Activated naive CD8-positive, alpha-beta T cell treated with anti-CD3 and anti-CD28 coated beads for 36 hours (primary cell): ENCODE measurements around the gene BANF2. TPM values are rescaled to one million over a fixed set of nuclear protein-coding genes. Genes with fewer than 3 reads are reported as not detected.

Source experiments
- DNase-seq: peaks from one replicate; pipeline ENCODE4 v3.0.0; 2021
- H3K27ac Mint-ChIP-seq: one replicate; pipeline ENCODE4 v1.8.0; 2022; ENCODE audit warnings: mild to moderate bottlenecking, moderate library complexity, mixed read lengths
- H3K27me3 Mint-ChIP-seq: one replicate; pipeline ENCODE4 v1.8.0; 2022; ENCODE audit warnings: mild to moderate bottlenecking, mixed read lengths
- H3K36me3 Mint-ChIP-seq: one replicate; pipeline ENCODE4 v1.8.0; 2021; ENCODE audit warnings: mild to moderate bottlenecking, mixed read lengths
- H3K4me1 Mint-ChIP-seq: one replicate; pipeline ENCODE4 v1.8.0; 2021; ENCODE audit warnings: mixed read lengths
- H3K4me3 Mint-ChIP-seq: one replicate; pipeline ENCODE4 v1.8.0; 2022; ENCODE audit warnings: mild to moderate bottlenecking, moderate library complexity, mixed read lengths
- H3K9me3 Mint-ChIP-seq: one replicate; pipeline ENCODE4 v1.8.0; 2022; ENCODE audit warnings: mixed read lengths
- total RNA-seq, 2 experiments: library from RNA; stranded (reverse); gene quantifications; one replicate each; pipeline ENCODE4 v1.2.3, GENCODE V29; 2021

Gene BANF2
- total RNA-seq, 2 experiments from 2014 or later = not detected

- no peak for DNase-seq
- H3K4me1 Mint-ChIP-seq = no peaks in the 10 kb centered on the region
- H3K9me3 Mint-ChIP-seq = no peaks in the 10 kb centered on the region
- no peak overlapping the region for H3K4me3 Mint-ChIP-seq
- no peaks in the 10 kb centered on the region for H3K36me3 Mint-ChIP-seq
- H3K27ac Mint-ChIP-seq = no peak overlapping the region
- peaks cover 18% of the 10 kb centered on the region for H3K27me3 Mint-ChIP-seq
Observed at GRCh38 chr20:17725094-17725835, 25.5 kb downstream of the BANF2 start.

- Mint-ChIP-seq H3K27me3 (peaks cover 15% of the 10 kb centered on the region), H3K9me3 (no peaks in the 10 kb centered on the region), H3K27ac (no peak overlapping the region), H3K36me3 (no peaks in the 10 kb centered on the region), H3K4me3 (no peak overlapping the region), H3K4me1 (no peaks in the 10 kb centered on the region)
- DNase-seq = no peak
Observed at GRCh38 chr20:17726902-17727301, 27.1 kb downstream of the BANF2 start.

GRCh38 chr20:17727351-17727750, 27.6 kb downstream of the BANF2 start:
- Mint-ChIP-seq H3K4me3 (no peak overlapping the region), H3K36me3 (no peaks in the 10 kb centered on the region), H3K27ac (no peak overlapping the region), H3K9me3 (no peaks in the 10 kb centered on the region), H3K4me1 (no peaks in the 10 kb centered on the region), H3K27me3 (peaks cover 13% of the 10 kb centered on the region)
- no peak for DNase-seq

GRCh38 chr20:17728074-17728473, 28.3 kb downstream of the BANF2 start:
- Mint-ChIP-seq H3K9me3 (no peaks in the 10 kb centered on the region), H3K27ac (no peak overlapping the region), H3K4me1 (no peaks in the 10 kb centered on the region), H3K4me3 (no peak overlapping the region), H3K36me3 (no peaks in the 10 kb centered on the region), H3K27me3 (peaks cover 7% of the 10 kb centered on the region)
- DNase-seq = no peak

- Mint-ChIP-seq H3K27ac (no peak overlapping the region), H3K36me3 (no peaks in the 10 kb centered on the region), H3K9me3 (no peaks in the 10 kb centered on the region), H3K4me1 (no peaks in the 10 kb centered on the region), H3K27me3 (peaks cover 2% of the 10 kb centered on the region), H3K4me3 (no peak overlapping the region)
- no peak for DNase-seq
Observed at GRCh38 chr20:17730071-17730470, 30.3 kb downstream of the BANF2 start.

- Mint-ChIP-seq H3K4me3 (no peak overlapping the region), H3K36me3 (no peaks in the 10 kb centered on the region), H3K9me3 (no peaks in the 10 kb centered on the region), H3K27ac (no peak overlapping the region), H3K4me1 (no peaks in the 10 kb centered on the region), H3K27me3 (peaks cover 2% of the 10 kb centered on the region)
- no peak for DNase-seq
Observed at GRCh38 chr20:17731233-17731632, 31.5 kb downstream of the BANF2 start.

- Mint-ChIP-seq H3K4me1 (no peaks in the 10 kb centered on the region), H3K27ac (no peak overlapping the region), H3K27me3 (peaks cover 7% of the 10 kb centered on the region), H3K9me3 (no peaks in the 10 kb centered on the region), H3K36me3 (no peaks in the 10 kb centered on the region), H3K4me3 (no peak overlapping the region)
- no peak for DNase-seq
Observed at GRCh38 chr20:17732907-17733521, 33.2 kb downstream of the BANF2 start.

- Mint-ChIP-seq H3K9me3 (no peaks in the 10 kb centered on the region), H3K4me1 (no peaks in the 10 kb centered on the region), H3K36me3 (no peaks in the 10 kb centered on the region), H3K27me3 (peaks cover 7% of the 10 kb centered on the region), H3K4me3 (no peak overlapping the region), H3K27ac (no peak overlapping the region)
- no peak for DNase-seq
Observed at GRCh38 chr20:17733767-17734304, 34.1 kb downstream of the BANF2 start.

- H3K27me3 Mint-ChIP-seq = peaks cover 7% of the 10 kb centered on the region
- no peaks in the 10 kb centered on the region for H3K4me1 Mint-ChIP-seq
- H3K4me3 Mint-ChIP-seq = no peak overlapping the region
- no peaks in the 10 kb centered on the region for H3K36me3 Mint-ChIP-seq
- DNase-seq = no peak
- no peak overlapping the region for H3K27ac Mint-ChIP-seq
- no peaks in the 10 kb centered on the region for H3K9me3 Mint-ChIP-seq
Observed at GRCh38 chr20:17734374-17734773, 34.6 kb downstream of the BANF2 start.

GRCh38 chr20:17735206-17735804, 35.5 kb downstream of the BANF2 start:
- no peak for DNase-seq
- Mint-ChIP-seq H3K4me3 (no peak overlapping the region), H3K4me1 (no peaks in the 10 kb centered on the region), H3K9me3 (no peaks in the 10 kb centered on the region), H3K27me3 (peaks cover 7% of the 10 kb centered on the region), H3K36me3 (no peaks in the 10 kb centered on the region), H3K27ac (no peak overlapping the region)

GRCh38 chr20:17735959-17736621, 36.3 kb downstream of the BANF2 start:
- Mint-ChIP-seq H3K4me1 (no peaks in the 10 kb centered on the region), H3K36me3 (no peaks in the 10 kb centered on the region), H3K4me3 (no peak overlapping the region), H3K9me3 (no peaks in the 10 kb centered on the region), H3K27ac (no peak overlapping the region), H3K27me3 (peaks cover 4% of the 10 kb centered on the region)
- DNase-seq = no peak

GRCh38 chr20:17738154-17738553, 38.4 kb downstream of the BANF2 start:
- Mint-ChIP-seq H3K9me3 (no peaks in the 10 kb centered on the region), H3K4me1 (no peaks in the 10 kb centered on the region), H3K27me3 (peaks cover 4% of the 10 kb centered on the region)

GRCh38 chr20:17741220-17741619, 41.5 kb downstream of the BANF2 start:
- Mint-ChIP-seq H3K27me3 (peaks cover 4% of the 10 kb centered on the region), H3K4me3 (no peak overlapping the region), H3K9me3 (no peaks in the 10 kb centered on the region), H3K4me1 (no peaks in the 10 kb centered on the region), H3K36me3 (no peaks in the 10 kb centered on the region), H3K27ac (no peak overlapping the region)
- no peak for DNase-seq

More at GRCh38 chr20:17738154-17738553, 38.4 kb downstream of the BANF2 start:
- no peak for DNase-seq
- Mint-ChIP-seq H3K36me3 (no peaks in the 10 kb centered on the region), H3K4me3 (no peak overlapping the region), H3K27ac (no peak overlapping the region)

GRCh38 chr20:17742731-17743130, 43.0 kb downstream of the BANF2 start:
- DNase-seq = no peak
- H3K27ac Mint-ChIP-seq = no peak overlapping the region
- no peaks in the 10 kb centered on the region for H3K27me3 Mint-ChIP-seq
- no peak overlapping the region for H3K4me3 Mint-ChIP-seq
- no peaks in the 10 kb centered on the region for H3K9me3 Mint-ChIP-seq
- H3K36me3 Mint-ChIP-seq = no peaks in the 10 kb centered on the region
- no peaks in the 10 kb centered on the region for H3K4me1 Mint-ChIP-seq

GRCh38 chr20:17743677-17744076, 43.9 kb downstream of the BANF2 start:
- no peak overlapping the region for H3K4me3 Mint-ChIP-seq
- no peak overlapping the region for H3K27ac Mint-ChIP-seq
- no peaks in the 10 kb centered on the region for H3K36me3 Mint-ChIP-seq
- H3K27me3 Mint-ChIP-seq = no peaks in the 10 kb centered on the region
- H3K4me1 Mint-ChIP-seq = no peaks in the 10 kb centered on the region
- DNase-seq = no peak
- no peaks in the 10 kb centered on the region for H3K9me3 Mint-ChIP-seq
